ENCODE measurements around the gene RHOJ. TPM values are rescaled to one million over a fixed set of nuclear protein-coding genes. Genes with fewer than 3 reads are reported as not detected.
A peak's percentile ranks its signal among the peaks of the same experiment; 100 is the strongest.
"Not testable (repeated sequence)": the region's sequence is repeated elsewhere in the genome, so short reads cannot be mapped to it uniquely, and the experiment has no call there.

RHOJ gene
- 10 to 100 TPM; 20.5 to 23.5 (median 23.0) TPM for polyA plus RNA-seq (ENCODE audit: insufficient read length in 3 of 3)

DNA sequence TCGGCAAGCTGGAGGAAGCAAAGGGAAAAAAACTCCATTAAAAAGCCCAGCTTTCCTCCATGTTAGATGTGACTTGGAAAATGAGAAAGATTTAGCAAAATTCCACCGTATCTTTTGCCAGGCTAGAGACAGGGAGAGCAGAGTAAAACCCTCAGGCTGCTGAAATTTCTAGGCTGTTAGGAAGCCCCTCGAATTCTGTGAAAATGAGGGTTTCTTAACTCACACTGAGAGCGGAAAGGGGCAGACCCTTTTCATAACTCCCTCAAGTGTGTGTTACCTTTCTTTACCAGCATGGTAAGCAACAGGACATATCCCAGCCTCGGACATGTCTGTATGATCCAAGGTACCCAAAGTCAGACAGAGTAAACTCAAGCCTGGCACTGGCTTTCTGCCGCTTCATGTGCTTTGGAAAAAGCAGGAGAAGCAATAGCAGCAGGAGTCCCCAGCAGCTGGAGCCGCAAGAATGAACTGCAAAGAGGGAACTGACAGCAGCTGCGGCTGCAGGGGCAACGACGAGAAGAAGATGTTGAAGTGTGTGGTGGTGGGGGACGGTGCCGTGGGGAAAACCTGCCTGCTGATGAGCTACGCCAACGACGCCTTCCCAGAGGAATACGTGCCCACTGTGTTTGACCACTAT, at the start of gene RHOJ:
Gene RHOJ, plus strand, starts transcription at position 37 of the 637 bp plus-strand sequence. Its CDS starts 427 bp downstream, at position 464.
- DNase-seq (ENCODE audit: low read depth in 3 of 3, low spot score in 2 of 3): peak; percentile 27 to 40 (median 30)

- DNase-seq (ENCODE audit: low read depth in 3 of 3, low spot score in 2 of 3): no peak
These were observed 48.6 kb upstream of the RHOJ start for GRCh38 chr14:63155511-63156185.

DNA sequence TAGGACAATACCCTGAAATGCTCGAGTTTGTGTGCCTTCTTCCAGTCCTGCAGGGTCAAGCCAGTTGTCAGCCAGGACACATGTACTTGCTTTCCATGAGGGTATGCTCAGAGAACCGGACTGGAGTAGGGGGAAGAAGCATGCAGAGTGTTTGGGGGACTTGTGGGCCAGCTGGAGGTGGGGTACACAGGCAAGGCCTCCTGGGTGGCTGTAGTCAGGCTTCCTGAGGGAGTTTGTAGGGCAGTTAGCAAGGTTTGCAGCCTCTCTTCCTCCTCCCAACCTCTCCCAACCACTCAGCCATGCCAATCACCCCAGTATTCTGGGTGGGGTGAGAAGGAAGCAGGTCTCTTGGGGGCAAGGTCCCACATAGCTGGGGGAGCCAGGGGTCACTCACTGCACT, 47.0 kb upstream of the RHOJ start:
- DNase-seq (ENCODE audit: low read depth in 3 of 3, low spot score in 2 of 3): no peak

DNA sequence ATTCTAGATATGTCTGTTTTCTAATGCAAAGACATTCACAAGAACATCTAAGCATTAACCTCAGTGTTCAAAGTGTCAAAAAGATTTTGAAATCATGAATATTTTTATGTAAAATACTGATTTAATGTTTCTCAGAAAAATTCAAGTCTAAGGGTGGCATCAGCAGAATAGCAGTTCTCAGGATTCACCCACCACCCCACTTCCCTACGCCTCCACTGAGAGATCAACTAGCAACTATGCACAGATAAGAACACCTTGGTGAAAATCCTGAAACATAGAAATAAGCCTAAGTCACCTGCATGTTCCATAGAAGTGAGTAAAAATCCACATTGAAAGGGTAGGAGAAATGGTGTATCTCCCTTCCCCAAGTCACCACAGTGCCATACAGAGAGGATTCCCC, 40.9 kb upstream of the RHOJ start:
- DNase-seq (ENCODE audit: low read depth in 3 of 3, low spot score in 2 of 3): no peak

- no peak for DNase-seq (ENCODE audit: low read depth in 3 of 3, low spot score in 2 of 3)
These were observed 40.0 kb upstream of the RHOJ start for GRCh38 chr14:63164108-63164683.

- not testable (repeated sequence) for DNase-seq (ENCODE audit: low read depth in 3 of 3, low spot score in 2 of 3)
These were observed 39.0 kb upstream of the RHOJ start for GRCh38 chr14:63165267-63165666.

- DNase-seq (ENCODE audit: low read depth in 3 of 3, low spot score in 2 of 3): no peak
These were observed 37.2 kb upstream of the RHOJ start for GRCh38 chr14:63167044-63167443.

DNA sequence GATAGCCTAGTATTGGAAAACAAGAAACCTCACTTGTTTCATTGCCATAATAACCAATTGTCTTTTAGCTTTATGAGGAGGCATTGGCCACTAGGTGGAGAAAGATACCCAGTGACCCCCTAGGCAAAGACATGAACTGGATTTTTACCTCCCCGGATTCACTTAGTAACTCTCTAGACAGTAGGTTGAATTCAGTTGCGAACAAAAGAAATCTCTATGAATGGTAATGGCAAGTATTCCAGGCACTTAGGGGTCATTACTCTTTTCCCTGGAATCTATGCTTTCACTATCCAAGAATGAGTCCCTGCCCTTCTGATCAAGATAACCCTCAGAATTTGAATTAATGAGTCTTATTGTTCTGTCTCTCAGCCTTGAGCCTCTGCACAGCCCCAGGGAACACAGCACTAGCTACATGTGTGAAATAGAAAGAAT, 29.5 kb upstream of the RHOJ start:
- DNase-seq (ENCODE audit: low read depth in 3 of 3, low spot score in 2 of 3): peak in 2 of 3 donors; percentile 8 to 13

- no peak for DNase-seq (ENCODE audit: low read depth in 3 of 3, low spot score in 2 of 3)
These were observed 28.7 kb upstream of the RHOJ start for GRCh38 chr14:63175531-63175930.

DNA sequence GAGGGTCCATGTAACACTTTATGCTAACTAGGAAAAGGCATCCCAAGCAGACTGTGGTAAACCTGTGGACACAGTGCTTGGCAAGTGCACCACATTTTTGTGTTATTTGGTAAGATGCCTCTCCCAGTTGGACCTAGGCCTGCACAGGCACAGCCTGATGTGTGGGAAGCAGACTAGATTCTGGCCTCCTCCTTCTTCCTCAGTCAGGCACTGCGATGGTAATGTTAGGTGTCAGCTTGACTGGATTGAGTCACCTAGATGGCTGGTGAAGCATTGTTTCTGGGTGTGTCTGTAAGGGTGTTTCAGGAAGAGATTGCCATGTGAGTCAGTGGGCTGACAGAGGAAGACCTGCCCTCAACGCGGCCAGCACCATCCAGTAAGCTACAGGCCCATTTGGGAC, 25.3 kb upstream of the RHOJ start:
- no peak for DNase-seq (ENCODE audit: low read depth in 3 of 3, low spot score in 2 of 3)

- no peak for DNase-seq (ENCODE audit: low read depth in 3 of 3, low spot score in 2 of 3)
These were observed 24.9 kb upstream of the RHOJ start for GRCh38 chr14:63179383-63179782.

- no peak for DNase-seq (ENCODE audit: low read depth in 3 of 3, low spot score in 2 of 3)
These were observed 24.2 kb upstream of the RHOJ start for GRCh38 chr14:63180011-63180410.

- DNase-seq (ENCODE audit: low read depth in 3 of 3, low spot score in 2 of 3): no peak
These were observed 21.3 kb upstream of the RHOJ start for GRCh38 chr14:63182968-63183367.

DNA sequence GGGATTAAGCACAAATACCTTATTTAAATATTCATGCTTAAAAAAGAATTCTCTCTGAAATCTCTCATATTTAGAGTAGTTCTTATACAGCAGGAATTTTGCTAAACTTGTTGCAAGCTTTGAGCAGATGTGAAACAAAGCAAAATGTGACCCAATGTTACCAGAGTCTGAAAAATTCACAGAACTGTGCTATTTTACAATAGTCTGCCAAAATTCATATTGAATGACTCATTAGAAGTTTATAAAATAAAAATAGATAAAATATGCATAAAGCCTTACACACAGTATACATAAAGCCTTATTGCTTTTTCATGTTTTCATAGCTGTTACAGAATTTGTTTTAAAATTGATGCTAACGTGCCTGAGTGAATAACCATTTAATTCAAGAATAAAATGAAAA, 17.8 kb upstream of the RHOJ start:
- no peak for DNase-seq (ENCODE audit: low read depth in 3 of 3, low spot score in 2 of 3)

GRCh38 chr14:63191211-63191610, 13.0 kb upstream of the RHOJ start:
- DNase-seq (ENCODE audit: low read depth in 3 of 3, low spot score in 2 of 3): no peak

DNA sequence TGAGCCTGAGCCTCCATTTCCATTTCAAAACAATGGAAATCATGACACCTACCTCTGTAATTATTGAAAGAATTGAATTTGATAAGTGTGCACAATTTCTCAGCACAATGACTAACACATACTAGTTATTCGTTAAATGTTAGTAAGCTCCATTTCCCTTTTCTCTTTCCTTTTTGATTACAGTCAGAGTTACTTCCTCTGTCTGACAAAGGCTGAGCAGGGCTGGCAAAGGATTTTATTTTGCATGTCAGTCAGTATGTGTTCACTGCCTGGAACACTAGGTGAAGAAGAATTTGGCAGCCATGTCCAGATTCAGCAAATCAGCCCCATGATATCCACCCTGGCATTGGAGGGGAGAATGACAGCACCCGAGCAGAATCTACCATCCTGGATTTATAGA, 12.2 kb upstream of the RHOJ start:
- no peak for DNase-seq (ENCODE audit: low read depth in 3 of 3, low spot score in 2 of 3)

DNA sequence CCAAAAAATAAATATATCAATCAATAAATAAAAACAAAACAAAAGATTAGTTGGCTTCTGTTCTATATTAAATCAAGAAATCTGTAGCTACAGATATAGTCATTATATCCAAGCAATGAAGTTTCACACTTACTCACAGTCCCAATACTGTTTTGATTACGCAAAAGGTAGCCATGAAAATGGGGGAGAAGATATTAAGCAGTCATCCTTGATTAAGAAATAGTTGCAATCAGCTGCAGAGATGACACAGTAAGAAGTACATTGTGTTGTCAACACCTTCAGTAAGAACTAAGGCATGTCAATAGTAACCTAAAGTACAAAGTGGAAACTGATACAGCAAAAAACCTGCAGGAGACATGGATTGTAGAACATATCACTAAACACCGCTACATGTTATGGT, 11.0 kb upstream of the RHOJ start:
- DNase-seq (ENCODE audit: low read depth in 3 of 3, low spot score in 2 of 3): no peak

GRCh38 chr14:63200035-63200740, 4.1 kb upstream of the RHOJ start:
- DNase-seq (ENCODE audit: low read depth in 3 of 3, low spot score in 2 of 3): no peak

- DNase-seq (ENCODE audit: low read depth in 3 of 3, low spot score in 2 of 3): no peak
These were observed 3.5 kb upstream of the RHOJ start for GRCh38 chr14:63200767-63201166.

- no peak for DNase-seq (ENCODE audit: low read depth in 3 of 3, low spot score in 2 of 3)
These were observed 1.2 kb upstream of the RHOJ start for GRCh38 chr14:63203015-63203414.

GRCh38 chr14:63203618-63204406, 431 bp upstream of the RHOJ start:
- peak; percentile 62 to 83 (median 78) for DNase-seq (ENCODE audit: low read depth in 3 of 3, low spot score in 2 of 3)
